ACHN (cell line): ENCODE results near the gene CTXND2.
"Not testable (repeated sequence)": the region's sequence is repeated elsewhere in the genome, so short reads cannot be mapped to it uniquely, and the experiment has no call there.

Source experiments
- DNase-seq: peaks from one replicate; pipeline ENCODE4 v3.0.0-alpha.2; 2015
- in situ Hi-C: cut with HindIII; loops from 2 replicates; pipeline ENCODE4 v1.10.0; 2017; ENCODE audit warnings: low sequenced_read_pairs, low pct_ligation_motif_present, low pct_unique_long_range_greater_than_20kb

The CTXND2 gene

GRCh38 chr1:150887018-150887417, at the start of gene CTXND2:
CTXND2 (plus strand) TSS chr1:150887136; CDS start chr1:150912315, 25,179 bp downstream.
- DNase-seq: no peak
- in situ Hi-C loops: no loop called here

DNA sequence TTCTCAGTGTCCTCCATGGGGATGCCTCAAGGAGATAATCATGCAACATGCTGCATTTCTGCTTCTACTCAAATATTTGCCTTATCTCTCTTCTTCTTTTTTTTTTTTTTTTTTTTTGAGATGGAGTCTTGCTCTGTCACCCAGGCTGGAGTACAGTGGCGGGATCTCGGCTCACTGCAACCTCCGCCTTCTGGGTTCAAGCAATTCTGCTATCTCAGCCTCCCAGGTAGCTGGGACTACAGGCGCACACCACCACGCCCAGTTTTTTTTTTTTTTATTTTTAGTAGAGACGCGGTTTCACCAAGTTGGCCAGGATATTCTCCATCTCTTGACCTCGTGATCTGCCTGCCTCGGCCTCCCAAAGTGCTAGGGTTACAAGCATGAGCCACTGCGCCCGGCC, 46.1 kb upstream of the CTXND2 start:
- in situ Hi-C loops, DNase-seq: not testable (repeated sequence)

DNA sequence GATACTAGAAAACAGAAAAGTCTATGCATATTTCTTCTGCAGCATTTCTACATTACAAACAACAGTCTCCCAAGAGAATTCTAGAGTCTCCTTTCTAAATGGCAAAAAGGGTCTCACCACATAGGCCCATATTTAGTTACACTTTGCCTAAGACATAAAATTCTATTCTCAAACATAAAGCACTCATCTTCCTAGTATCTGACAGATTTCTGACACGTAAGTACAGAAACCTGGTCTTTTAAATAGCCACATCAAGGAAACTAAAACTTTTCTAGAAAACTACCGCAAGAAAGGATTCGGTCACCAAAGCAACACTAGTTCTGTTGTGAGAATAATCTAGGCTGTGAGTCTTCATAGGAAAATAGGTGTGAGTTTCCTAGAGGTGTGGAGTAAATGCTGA, 45.3 kb upstream of the CTXND2 start:
- DNase-seq: no peak
- in situ Hi-C loops: no loop called here

GRCh38 chr1:150842343-150842742, 44.6 kb upstream of the CTXND2 start:
- no peak for DNase-seq
- in situ Hi-C loops: no loop called here

DNA sequence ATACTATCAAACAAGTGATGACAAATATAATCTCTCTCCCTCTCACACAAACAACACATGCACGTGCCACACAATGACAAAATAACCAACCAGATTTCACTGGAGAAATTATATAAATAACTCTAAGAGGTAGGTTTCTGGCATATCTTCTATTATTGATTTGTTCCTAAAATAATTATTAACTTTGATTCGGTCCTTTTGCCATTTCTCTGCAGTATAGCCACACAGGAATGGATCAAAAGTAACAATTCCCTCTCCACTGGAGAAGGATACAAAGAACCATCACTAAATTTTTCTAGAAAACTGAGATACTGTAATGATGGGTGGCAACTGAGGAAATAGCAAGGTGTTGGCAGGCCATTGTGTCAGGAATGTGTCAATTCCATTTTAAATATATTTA, 44.0 kb upstream of the CTXND2 start:
- in situ Hi-C loops: no loop called here
- DNase-seq: no peak

DNA sequence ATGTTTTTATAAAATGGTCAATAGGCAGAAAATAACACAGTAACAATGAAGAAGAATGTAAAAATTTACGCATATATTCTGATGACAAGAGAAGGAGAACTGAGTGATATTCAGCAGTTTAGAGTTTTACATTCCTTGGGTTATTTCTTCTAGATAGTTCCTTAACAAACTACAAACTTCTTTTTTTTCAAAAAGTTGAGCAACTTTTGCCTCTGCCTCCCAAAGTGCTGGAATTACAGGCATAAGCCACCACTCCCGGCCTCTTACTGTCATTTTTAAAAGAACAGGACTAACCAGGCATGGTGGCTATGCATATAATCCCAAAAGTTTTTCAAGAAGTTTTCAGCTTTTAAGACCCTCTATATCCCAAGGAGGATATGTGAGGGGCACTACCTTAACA, 43.5 kb upstream of the CTXND2 start:
- in situ Hi-C loops: no loop called here
- DNase-seq: no peak

- no peak for DNase-seq
These were observed 40.3 kb upstream of the CTXND2 start for GRCh38 chr1:150846473-150847146.

DNA sequence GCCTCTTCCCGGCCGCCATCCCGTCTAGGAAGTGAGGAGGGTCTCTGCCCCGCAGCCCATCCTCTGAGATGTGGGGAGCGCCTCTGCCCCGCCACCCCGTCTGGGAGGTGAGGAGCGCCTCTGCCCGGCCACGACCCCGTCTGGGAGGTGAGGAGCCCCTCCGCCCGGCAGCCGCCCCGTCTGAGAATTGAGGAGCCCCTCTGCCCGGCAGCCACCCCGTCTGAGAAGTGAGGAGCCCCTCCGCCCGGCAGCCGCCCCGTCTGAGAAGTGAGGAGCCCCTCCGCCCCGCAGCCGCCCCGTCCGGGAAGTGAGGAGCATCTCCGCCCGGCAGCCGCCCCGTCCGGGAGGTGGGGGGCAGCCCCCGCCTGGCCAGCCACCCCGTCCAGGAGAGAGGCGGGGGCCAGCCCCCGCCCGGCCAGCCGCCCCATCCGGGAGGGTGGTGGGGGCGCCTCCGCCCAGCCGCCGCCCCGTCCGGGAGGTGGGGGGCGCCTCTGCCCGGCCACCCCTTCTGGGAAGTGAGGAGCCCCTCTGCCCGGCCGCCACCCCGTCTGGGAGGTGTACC, 36.1 kb upstream of the CTXND2 start:
- DNase-seq, in situ Hi-C loops: not testable (repeated sequence)

More at GRCh38 chr1:150846473-150847146, 40.3 kb upstream of the CTXND2 start:
- in situ Hi-C loops: no loop called here

DNA sequence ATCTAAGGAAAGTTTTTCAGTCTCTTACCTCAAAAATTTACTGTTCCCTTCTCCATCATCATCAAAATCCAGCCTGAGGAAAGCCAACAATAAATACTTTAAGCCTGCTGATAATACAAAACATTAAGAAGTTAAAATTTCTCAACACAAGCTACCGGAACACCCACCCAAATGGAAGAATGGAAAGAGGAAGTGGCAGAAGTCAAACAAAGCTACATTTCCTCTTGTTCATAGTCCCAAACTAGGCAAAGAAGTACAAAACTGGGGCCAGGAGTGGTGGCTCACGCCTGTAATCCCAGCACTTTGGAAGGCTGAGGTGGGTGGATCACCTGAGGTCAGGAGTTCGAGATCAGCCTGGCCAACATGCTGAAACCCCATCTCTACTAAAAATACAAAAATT, 34.2 kb upstream of the CTXND2 start:
- DNase-seq, in situ Hi-C loops: not testable (repeated sequence)

- in situ Hi-C loops: no loop called here
- DNase-seq: no peak
These were observed 23.2 kb upstream of the CTXND2 start for GRCh38 chr1:150863724-150864123.

DNA sequence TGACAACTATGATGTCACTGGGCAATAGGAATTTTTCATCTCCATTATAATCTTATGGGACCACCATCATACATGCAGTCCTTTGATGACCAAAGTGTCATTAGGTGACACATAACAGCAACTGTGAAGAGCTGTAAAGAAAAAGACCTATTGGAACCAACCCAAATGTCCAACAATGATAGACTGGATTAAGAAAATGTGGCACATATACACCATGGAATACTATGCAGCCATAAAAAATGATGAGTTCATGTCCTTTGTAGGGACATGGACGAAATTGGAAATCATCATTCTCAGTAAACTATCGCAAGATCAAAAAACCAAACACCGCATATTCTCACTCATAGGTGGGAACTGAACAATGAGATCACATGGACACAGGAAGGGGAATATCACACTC, 22.7 kb upstream of the CTXND2 start:
- in situ Hi-C loops, DNase-seq: not testable (repeated sequence)

DNA sequence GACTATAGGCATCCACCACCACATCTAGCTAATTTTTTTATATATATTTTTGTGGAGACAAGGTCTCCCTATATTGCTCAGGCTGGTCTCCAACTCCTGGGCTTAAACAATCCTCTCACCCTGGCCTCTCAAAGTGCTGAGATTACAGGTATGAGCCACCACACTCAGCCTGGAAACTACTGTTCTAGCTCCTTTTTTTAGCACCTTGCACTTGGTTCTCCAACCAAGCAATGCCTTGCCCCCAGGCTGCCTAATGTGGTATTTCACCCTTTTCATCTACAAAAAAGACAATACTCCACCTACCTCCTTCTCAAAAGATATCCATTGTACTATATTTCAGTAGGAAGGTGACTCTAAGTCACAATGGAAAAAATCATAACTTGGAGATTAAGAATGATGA, 17.3 kb upstream of the CTXND2 start:
- in situ Hi-C loops: no loop called here
- DNase-seq: no peak

- in situ Hi-C loops: no loop called here
- no peak for DNase-seq
These were observed 14.4 kb upstream of the CTXND2 start for GRCh38 chr1:150872572-150872971.

DNA sequence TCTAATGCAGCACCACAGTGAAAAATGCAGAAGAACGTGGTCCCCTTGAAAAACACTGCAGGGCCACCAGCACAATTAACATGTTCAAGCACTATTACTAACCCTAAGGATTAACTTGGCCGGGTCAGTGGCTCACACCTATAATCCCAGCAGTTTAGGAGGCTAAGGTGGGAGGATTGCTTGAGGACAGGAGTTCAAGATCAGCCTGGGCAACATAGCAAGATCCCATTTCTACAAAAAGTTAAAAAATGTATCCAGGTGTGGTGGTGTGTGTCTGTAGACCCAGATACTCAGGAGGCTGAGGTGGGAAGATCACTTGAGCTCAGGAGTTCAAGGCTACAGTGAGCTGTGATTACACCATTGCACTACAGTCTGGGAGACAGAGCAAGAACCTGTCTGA, 13.4 kb upstream of the CTXND2 start:
- no peak for DNase-seq

GRCh38 chr1:150874455-150875196, 12.3 kb upstream of the CTXND2 start:
- no peak for DNase-seq
- in situ Hi-C loops: no loop called here

More for the DNA sequence above, 13.4 kb upstream of the CTXND2 start:
- in situ Hi-C loops: no loop called here

DNA sequence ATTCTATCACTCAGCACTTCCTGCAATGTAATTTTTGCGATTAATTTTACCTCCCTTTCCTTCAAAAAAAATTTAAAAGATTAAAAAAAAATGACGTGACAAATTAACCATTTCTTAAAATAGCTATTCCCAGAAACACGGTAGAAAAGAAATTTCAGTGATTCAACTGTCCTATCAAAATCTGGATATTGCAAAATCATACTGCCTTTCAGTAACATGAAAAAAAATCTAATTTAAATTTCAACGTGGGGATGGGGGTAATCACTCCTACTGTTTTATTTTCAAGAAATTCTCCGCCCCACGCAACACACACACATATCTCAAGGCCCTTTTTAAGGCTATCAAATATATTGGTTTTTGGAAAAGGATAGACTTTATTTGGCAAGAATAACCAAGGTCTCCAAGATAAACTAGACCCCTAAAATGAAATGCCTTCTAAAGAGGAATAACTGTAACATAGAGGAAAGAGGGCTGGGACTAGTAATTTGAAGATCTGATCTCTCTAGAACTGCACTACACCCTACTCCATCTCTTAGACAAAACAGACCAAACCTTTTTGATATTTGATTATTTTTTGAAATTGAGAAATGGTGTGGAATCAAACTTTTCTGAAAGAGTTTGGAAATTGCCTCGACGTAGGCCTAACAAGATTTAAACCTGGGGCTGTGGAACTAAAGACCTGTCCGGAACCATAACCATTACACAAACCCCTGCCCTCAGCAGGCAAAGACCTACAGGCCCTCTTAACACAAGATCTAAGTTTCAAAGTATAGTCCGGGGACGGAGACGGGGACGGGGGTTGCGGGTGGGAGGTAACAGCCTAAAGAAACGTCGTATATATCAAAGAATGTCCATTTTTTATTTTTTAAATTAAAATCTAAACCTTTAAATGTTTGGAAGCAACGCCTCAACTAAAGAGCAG, 11.5 kb upstream of the CTXND2 start:
- DNase-seq: no peak
- in situ Hi-C loops: no loop called here

- peak; percentile 70 for DNase-seq
- in situ Hi-C loops: no loop called here
These were observed 10.8 kb upstream of the CTXND2 start for GRCh38 chr1:150876119-150876454.

DNA sequence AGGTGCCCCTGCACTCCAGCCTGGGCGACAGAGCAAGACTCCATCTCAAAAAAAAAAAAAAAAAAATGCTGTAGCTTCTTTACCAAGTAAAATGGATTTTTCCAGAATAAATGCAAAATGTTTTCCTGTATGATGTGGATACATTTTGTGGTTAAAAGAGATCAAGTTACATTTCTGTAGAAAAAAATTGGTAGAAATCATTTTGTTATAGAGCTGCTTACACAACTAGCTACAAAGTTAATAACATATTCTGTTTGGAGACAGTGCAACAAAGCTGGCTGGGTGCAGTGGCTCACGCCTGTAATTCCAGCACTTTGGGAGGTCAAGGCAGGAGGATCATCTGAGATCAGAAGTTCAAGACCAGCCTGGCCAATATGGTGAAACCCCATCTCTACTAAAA, 8.0 kb upstream of the CTXND2 start:
- DNase-seq, in situ Hi-C loops: not testable (repeated sequence)
